HCT116 (cell line): Measurements from ENCODE around the gene WDR38.

Experiments used
- CTCF ChIP-seq, 3 experiments: fragments of 200-600 bp in 1 of 3; sonication (generic) in 1 of 3; IDR thresholded peaks in 2 of 3; conservative IDR thresholded peaks in 1 of 3; 2 replicates each; pipeline ENCODE4 v1.5.1; 2012 to 2017; ENCODE audit warnings: low read depth in 2 of 3, low read length in 2 of 3, antibody characterized with exemption in 1 of 3, borderline replicate concordance in 1 of 3, control low read depth in 1 of 3, mild to moderate bottlenecking in 1 of 3, mixed read lengths in 1 of 3, mixed run types in 1 of 3, moderate library complexity in 1 of 3; ENCODE audit not compliant: insufficient read depth in 1 of 3
- POLR2A ChIP-seq: IDR thresholded peaks from 2 replicates; pipeline ENCODE4 v1.7.0; 2011; ENCODE audit warnings: borderline replicate concordance; ENCODE audit not compliant: insufficient read depth, insufficient read length; ENCODE audit errors: extremely low read depth
- SRF ChIP-seq: IDR thresholded peaks from 2 replicates; pipeline ENCODE4 v1.6.1; 2012; ENCODE audit warnings: low read depth
- YY1 ChIP-seq: IDR thresholded peaks from 2 replicates; pipeline ENCODE4 v1.6.1; 2011; ENCODE audit warnings: low read length, low read depth, moderate library complexity, mild to moderate bottlenecking; ENCODE audit not compliant: insufficient replicate concordance; ENCODE audit errors: extremely low read depth

- TF ChIP-seq POLR2A (no peak), CTCF (IDR thresholded peaks at IDR 0.05 in 2 of 3, conservative IDR thresholded peaks at IDR 0.05 in 1 of 3; ENCODE audit: borderline replicate concordance in 1 of 3, insufficient read depth in 1 of 3, low read depth in 2 of 3, low read length in 2 of 3) (no peak), YY1 (no peak), SRF (no peak)
Measured at GRCh38 chr9:124863371-124863871, 10.2 kb downstream of the WDR38 start.
